Lower leg skin (tissue), 3 donors: Measurements from ENCODE around the gene SLC35F4.

Source experiments
- CTCF ChIP-seq, 3 donors: fragments of 450-650 bp; IDR thresholded peaks; one replicate each; pipeline ENCODE4 v1.5.1; 2016; ENCODE audit warnings: antibody characterized with exemption in 3 of 3, mild to moderate bottlenecking in 3 of 3, moderate library complexity in 2 of 3
- POLR2A ChIP-seq, 2 donors: fragments of 450-650 bp; IDR thresholded peaks; one replicate each; pipeline ENCODE4 v1.6.1; 2016 to 2017; ENCODE audit warnings: antibody characterized with exemption in 2 of 2, mild to moderate bottlenecking in 1 of 2, moderate library complexity in 1 of 2

- no peak for TF ChIP-seq CTCF (IDR thresholded peaks at IDR 0.05)
- TF ChIP-seq POLR2A (IDR thresholded peaks at IDR 0.05) = no peak
Measured at GRCh38 chr14:57837267-57837666, 28.6 kb downstream of the SLC35F4 start.
